ENCODE data around the gene ITGA5. TPM values are rescaled to one million over a fixed set of nuclear protein-coding genes. Genes with fewer than 3 reads are reported as not detected.
"Not testable (repeated sequence)": the region's sequence is repeated elsewhere in the genome, so short reads cannot be mapped to it uniquely, and the experiment has no call there.

The ITGA5 gene
- total RNA-seq, 1 donor: 401 TPM

DNA sequence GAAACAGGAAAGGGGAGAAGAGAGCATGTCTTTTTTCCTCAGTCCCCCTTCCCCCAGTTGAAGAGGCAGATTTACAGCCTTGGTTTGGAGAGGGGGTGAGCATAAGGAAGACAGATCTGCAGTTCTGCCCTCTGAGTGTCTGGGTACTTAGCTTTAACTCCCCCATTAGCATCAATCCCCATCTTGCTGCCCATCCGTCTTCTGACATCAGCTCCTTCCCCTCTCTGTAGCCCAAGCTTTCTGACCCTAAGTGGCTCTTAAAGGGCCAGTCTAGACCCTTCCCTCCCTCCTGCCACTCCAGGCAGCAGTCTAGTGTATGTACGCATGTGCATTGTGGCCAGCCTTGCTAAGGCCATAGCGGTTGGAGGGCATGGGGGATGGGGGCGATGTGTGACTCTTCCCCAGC lies 62.1 kb downstream of the ITGA5 start:
- no peaks in the 10 kb centered on the region for H3K36me3 ChIP-seq (ENCODE audit: insufficient read depth, low read length)
- no peaks in the 10 kb centered on the region for H4K20me1 ChIP-seq (ENCODE audit: insufficient read depth, low read length)
- H3K4me2 ChIP-seq (ENCODE audit: insufficient read depth, low read length): no peak overlapping the region
- no peaks in the 10 kb centered on the region for H3K79me2 ChIP-seq (ENCODE audit: insufficient read depth, low read length)
- H3K27ac ChIP-seq (ENCODE audit: low read depth, low read length): no peak overlapping the region
- TF ChIP-seq, protein P1, sequence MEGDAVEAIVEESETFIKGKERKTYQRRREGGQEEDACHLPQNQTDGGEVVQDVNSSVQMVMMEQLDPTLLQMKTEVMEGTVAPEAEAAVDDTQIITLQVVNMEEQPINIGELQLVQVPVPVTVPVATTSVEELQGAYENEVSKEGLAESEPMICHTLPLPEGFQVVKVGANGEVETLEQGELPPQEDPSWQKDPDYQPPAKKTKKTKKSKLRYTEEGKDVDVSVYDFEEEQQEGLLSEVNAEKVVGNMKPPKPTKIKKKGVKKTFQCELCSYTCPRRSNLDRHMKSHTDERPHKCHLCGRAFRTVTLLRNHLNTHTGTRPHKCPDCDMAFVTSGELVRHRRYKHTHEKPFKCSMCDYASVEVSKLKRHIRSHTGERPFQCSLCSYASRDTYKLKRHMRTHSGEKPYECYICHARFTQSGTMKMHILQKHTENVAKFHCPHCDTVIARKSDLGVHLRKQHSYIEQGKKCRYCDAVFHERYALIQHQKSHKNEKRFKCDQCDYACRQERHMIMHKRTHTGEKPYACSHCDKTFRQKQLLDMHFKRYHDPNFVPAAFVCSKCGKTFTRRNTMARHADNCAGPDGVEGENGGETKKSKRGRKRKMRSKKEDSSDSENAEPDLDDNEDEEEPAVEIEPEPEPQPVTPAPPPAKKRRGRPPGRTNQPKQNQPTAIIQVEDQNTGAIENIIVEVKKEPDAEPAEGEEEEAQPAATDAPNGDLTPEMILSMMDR (IDR thresholded peaks at IDR 0.05; ENCODE audit: extremely low read depth, low read depth, low read length): no peak
- H3K4me1 ChIP-seq (ENCODE audit: insufficient read depth, low read length): peaks cover 39% of the 10 kb centered on the region
- DNase-seq (ENCODE audit: insufficient read length, low spot score, missing footprints): peak; percentile 8
- no peak overlapping the region for H2AFZ ChIP-seq (ENCODE audit: low read length)
- no peak overlapping the region for H3K4me3 ChIP-seq (ENCODE audit: insufficient read depth, low read length)
- H3K27me3 ChIP-seq (ENCODE audit: insufficient read depth, low read length): no peaks in the 10 kb centered on the region
- H3K9me3 ChIP-seq (ENCODE audit: low read depth, low read length): no peaks in the 10 kb centered on the region

DNA sequence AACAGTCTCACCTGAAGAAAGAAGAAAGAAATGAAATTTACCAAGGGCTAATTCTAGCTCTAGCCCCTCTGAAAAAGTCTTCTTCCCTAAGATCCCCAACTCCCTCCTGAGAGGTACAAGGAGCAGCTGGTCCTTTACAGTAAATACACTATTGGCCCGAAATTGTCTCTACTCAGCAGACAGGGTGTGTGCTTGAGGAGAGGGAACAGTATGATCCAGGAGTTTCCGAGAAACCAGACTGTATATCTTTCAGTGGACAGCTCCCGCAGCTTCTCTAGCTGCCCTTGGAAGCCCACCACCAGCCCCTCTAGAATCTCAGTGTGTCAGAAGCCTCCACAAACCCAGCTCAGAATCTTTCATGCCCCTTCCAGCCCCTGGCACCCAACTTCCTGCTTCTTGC lies 62.8 kb downstream of the ITGA5 start:
- no peak overlapping the region for H3K4me3 ChIP-seq (ENCODE audit: insufficient read depth, low read length)
- no peaks in the 10 kb centered on the region for H3K27me3 ChIP-seq (ENCODE audit: insufficient read depth, low read length)
- H3K36me3 ChIP-seq (ENCODE audit: insufficient read depth, low read length): peaks cover 6% of the 10 kb centered on the region
- DNase-seq (ENCODE audit: insufficient read length, low spot score, missing footprints): no peak
- no peak overlapping the region for H2AFZ ChIP-seq (ENCODE audit: low read length)
- no peaks in the 10 kb centered on the region for H3K9me3 ChIP-seq (ENCODE audit: low read depth, low read length)
- H3K4me2 ChIP-seq (ENCODE audit: insufficient read depth, low read length): no peak overlapping the region
- TF ChIP-seq, protein P1 (IDR thresholded peaks at IDR 0.05; ENCODE audit: extremely low read depth, low read depth, low read length): no peak
- no peak overlapping the region for H3K27ac ChIP-seq (ENCODE audit: low read depth, low read length)
- H3K4me1 ChIP-seq (ENCODE audit: insufficient read depth, low read length): peaks cover 44% of the 10 kb centered on the region
- no peaks in the 10 kb centered on the region for H4K20me1 ChIP-seq (ENCODE audit: insufficient read depth, low read length)
- no peaks in the 10 kb centered on the region for H3K79me2 ChIP-seq (ENCODE audit: insufficient read depth, low read length)

GRCh38 chr12:54355104-54355815 lies 63.8 kb downstream of the ITGA5 start:
- Histone ChIP-seq H3K27ac (ENCODE audit: low read depth, low read length) (no peak overlapping the region), H3K27me3 (ENCODE audit: insufficient read depth, low read length) (no peaks in the 10 kb centered on the region), H3K36me3 (ENCODE audit: insufficient read depth, low read length) (peaks cover 16% of the 10 kb centered on the region), H2AFZ (ENCODE audit: low read length) (no peak overlapping the region), H3K79me2 (ENCODE audit: insufficient read depth, low read length) (no peaks in the 10 kb centered on the region), H3K4me2 (ENCODE audit: insufficient read depth, low read length) (no peak overlapping the region), H3K4me1 (ENCODE audit: insufficient read depth, low read length) (peaks cover 38% of the 10 kb centered on the region), H3K4me3 (ENCODE audit: insufficient read depth, low read length) (no peak overlapping the region), H3K9me3 (ENCODE audit: low read depth, low read length) (no peaks in the 10 kb centered on the region), H4K20me1 (ENCODE audit: insufficient read depth, low read length) (no peaks in the 10 kb centered on the region)
- TF ChIP-seq, protein P1 (IDR thresholded peaks at IDR 0.05; ENCODE audit: extremely low read depth, low read depth, low read length): no peak
- no peak for DNase-seq (ENCODE audit: insufficient read length, low spot score, missing footprints)

- not testable (repeated sequence) for H3K4me3 ChIP-seq (ENCODE audit: insufficient read depth, low read length); H3K27me3 ChIP-seq (ENCODE audit: insufficient read depth, low read length); H3K4me2 ChIP-seq (ENCODE audit: insufficient read depth, low read length); H3K79me2 ChIP-seq (ENCODE audit: insufficient read depth, low read length); H3K27ac ChIP-seq (ENCODE audit: low read depth, low read length); DNase-seq (ENCODE audit: insufficient read length, low spot score, missing footprints); H3K9me3 ChIP-seq (ENCODE audit: low read depth, low read length); H4K20me1 ChIP-seq (ENCODE audit: insufficient read depth, low read length); H2AFZ ChIP-seq (ENCODE audit: low read length)
- Histone ChIP-seq H3K36me3 (ENCODE audit: insufficient read depth, low read length) (peaks cover 24% of the 10 kb centered on the region), H3K4me1 (ENCODE audit: insufficient read depth, low read length) (peaks cover 31% of the 10 kb centered on the region)
Observed at GRCh38 chr12:54354271-54354670, 64.8 kb downstream of the ITGA5 start.
